Suprapubic skin (tissue), 4 donors: Measurements from ENCODE around the gene BPI. TPM values are rescaled to one million over a fixed set of nuclear protein-coding genes. Genes with fewer than 3 reads are reported as not detected.
"Not testable (repeated sequence)": the region's sequence is repeated elsewhere in the genome, so short reads cannot be mapped to it uniquely, and the experiment has no call there.

Source experiments
- DNase-seq, 2 donors: peaks; one replicate each; pipeline ENCODE4 v3.0.0-alpha.2; 2019; ENCODE audit warnings: low spot score in 2 of 2
- H3K27ac ChIP-seq: fragments of 200-600 bp; sonication (generic); one replicate; pipeline ENCODE4 v1.5.1; 2019
- H3K27me3 ChIP-seq: fragments of 200-600 bp; sonication (generic); one replicate; pipeline ENCODE4 v1.5.1; 2019
- H3K36me3 ChIP-seq: fragments of 200-600 bp; sonication (generic); one replicate; pipeline ENCODE4 v1.5.1; 2019
- H3K4me1 ChIP-seq: fragments of 200-600 bp; sonication (generic); one replicate; pipeline ENCODE4 v1.5.1; 2019
- H3K4me3 ChIP-seq: fragments of 200-600 bp; sonication (generic); one replicate; pipeline ENCODE4 v1.5.1; 2019; ENCODE audit warnings: mild to moderate bottlenecking
- H3K9me3 ChIP-seq: fragments of 200-600 bp; sonication (generic); one replicate; pipeline ENCODE4 v1.5.1; 2019
- EP300 ChIP-seq: sonication (generic); formaldehyde crosslinking; IDR thresholded peaks from one replicate; pipeline ENCODE4 v1.6.1; 2017; ENCODE audit warnings: antibody characterized with exemption
- POLR2A ChIP-seq, 2 donors: fragments of 450-650 bp; IDR thresholded peaks; one replicate each; pipeline ENCODE4 v1.6.1; 2017; ENCODE audit warnings: antibody characterized with exemption in 2 of 2, mild to moderate bottlenecking in 2 of 2, moderate library complexity in 2 of 2
- POLR2AphosphoS5 ChIP-seq, 3 donors: sonication (generic); formaldehyde crosslinking; IDR thresholded peaks; one replicate each; pipeline ENCODE4 v1.6.1; 2017; ENCODE audit warnings: antibody characterized with exemption in 3 of 3
- WGBS: methylation state at CpG from one replicate; pipeline ENCODE4 v1.1.5; 2018; 5-methylcytosine and 5-hydroxymethylcytosine counted together
- total RNA-seq, 4 donors: library from RNA; depleted of rRNA; stranded (reverse); fragments of >200 nt; gene quantifications; one replicate each; pipeline ENCODE4 v1.1.0, GENCODE V29; 2016
- TF ChIP-seq, protein P1 (sequence below), 2 donors: fragments of 200-600 bp in 1 of 2; fragments of 450-650 bp in 1 of 2; sonication (generic) in 1 of 2; IDR thresholded peaks; one replicate each; pipeline ENCODE4 v1.5.1; 2016 to 2019; ENCODE audit warnings: antibody characterized with exemption in 2 of 2, mild to moderate bottlenecking in 1 of 2, moderate library complexity in 1 of 2

BPI gene
- total RNA-seq, 4 donors from 2014 or later: not detected

DNA sequence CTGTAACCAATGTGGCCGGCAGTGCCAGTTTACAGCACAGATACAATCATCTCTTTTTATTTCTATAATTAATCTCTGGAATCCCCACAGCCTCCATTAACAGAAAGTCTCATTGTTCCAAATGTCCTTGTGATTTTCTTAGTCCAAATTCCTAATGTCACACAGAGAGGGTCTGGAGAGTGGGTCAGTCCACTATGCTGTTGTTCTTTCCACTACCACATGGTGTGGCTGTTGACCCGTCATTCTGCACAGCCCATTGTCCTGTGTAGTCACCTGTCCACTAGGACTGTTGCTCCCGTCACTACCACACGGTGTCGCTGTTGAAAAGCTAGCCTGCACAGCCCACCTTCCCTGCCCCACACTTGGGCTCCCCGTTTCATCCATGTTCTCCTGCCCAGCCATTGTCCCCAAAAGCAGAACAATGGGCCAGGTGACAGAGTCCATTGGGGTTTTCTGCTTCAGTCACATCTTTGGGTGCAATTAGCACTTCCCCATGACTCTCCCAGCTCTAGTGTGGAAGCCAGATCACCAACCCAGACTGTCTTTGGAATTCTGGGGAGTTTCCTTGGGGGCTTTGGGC is 33.7 kb downstream of the BPI start:
- 37% methylated on average over 6 of the region's 6 CpGs for WGBS
- H3K9me3 ChIP-seq: peaks cover 5% of the 10 kb centered on the region
- no peaks in the 10 kb centered on the region for H3K4me1 ChIP-seq
- no peak for DNase-seq
- no peak overlapping the region for H3K4me3 ChIP-seq
- H3K27me3 ChIP-seq: peaks cover 30% of the 10 kb centered on the region
- no peaks in the 10 kb centered on the region for H3K36me3 ChIP-seq
- TF ChIP-seq, protein P1, sequence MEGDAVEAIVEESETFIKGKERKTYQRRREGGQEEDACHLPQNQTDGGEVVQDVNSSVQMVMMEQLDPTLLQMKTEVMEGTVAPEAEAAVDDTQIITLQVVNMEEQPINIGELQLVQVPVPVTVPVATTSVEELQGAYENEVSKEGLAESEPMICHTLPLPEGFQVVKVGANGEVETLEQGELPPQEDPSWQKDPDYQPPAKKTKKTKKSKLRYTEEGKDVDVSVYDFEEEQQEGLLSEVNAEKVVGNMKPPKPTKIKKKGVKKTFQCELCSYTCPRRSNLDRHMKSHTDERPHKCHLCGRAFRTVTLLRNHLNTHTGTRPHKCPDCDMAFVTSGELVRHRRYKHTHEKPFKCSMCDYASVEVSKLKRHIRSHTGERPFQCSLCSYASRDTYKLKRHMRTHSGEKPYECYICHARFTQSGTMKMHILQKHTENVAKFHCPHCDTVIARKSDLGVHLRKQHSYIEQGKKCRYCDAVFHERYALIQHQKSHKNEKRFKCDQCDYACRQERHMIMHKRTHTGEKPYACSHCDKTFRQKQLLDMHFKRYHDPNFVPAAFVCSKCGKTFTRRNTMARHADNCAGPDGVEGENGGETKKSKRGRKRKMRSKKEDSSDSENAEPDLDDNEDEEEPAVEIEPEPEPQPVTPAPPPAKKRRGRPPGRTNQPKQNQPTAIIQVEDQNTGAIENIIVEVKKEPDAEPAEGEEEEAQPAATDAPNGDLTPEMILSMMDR (IDR thresholded peaks at IDR 0.05): peak in 1 of 2 donors; percentile 12
- no peak for TF ChIP-seq POLR2A (IDR thresholded peaks at IDR 0.05)
- TF ChIP-seq POLR2AphosphoS5 (IDR thresholded peaks at IDR 0.05): no peak
- TF ChIP-seq EP300: no peak
- H3K27ac ChIP-seq: no peak overlapping the region

- no peak overlapping the region for H3K4me3 ChIP-seq
- H3K4me1 ChIP-seq: no peaks in the 10 kb centered on the region
- peaks cover 5% of the 10 kb centered on the region for H3K9me3 ChIP-seq
- peaks cover 30% of the 10 kb centered on the region for H3K27me3 ChIP-seq
- no peak overlapping the region for H3K27ac ChIP-seq
- H3K36me3 ChIP-seq: no peaks in the 10 kb centered on the region
- DNase-seq: no peak
- no peak for TF ChIP-seq POLR2AphosphoS5 (IDR thresholded peaks at IDR 0.05)
- WGBS: 55% methylated on average over 7 of the region's 7 CpGs
Measured at GRCh38 chr20:38338849-38339520, 35.0 kb downstream of the BPI start.

DNA sequence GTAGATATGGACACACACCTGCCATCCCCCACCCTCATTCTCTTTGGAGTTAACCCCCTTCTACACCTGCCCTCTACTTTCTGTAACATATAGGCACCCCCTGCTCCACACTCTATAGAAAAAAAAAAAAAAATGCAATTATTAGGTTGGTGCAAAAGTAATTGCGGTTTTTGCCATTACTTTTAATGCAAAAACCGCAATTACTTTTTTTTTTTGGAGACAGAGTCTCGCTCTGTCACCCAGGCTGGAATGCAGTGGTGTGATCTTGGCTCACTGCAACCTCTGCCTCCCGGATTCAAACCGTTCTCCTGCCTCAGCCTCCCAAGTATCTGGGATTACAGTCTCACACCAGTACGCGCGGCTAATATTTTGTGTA is 35.6 kb downstream of the BPI start:
- H3K4me3 ChIP-seq, DNase-seq, H3K36me3 ChIP-seq, H3K9me3 ChIP-seq, H3K27ac ChIP-seq, H3K4me1 ChIP-seq: not testable (repeated sequence)
- H3K27me3 ChIP-seq: peaks cover 30% of the 10 kb centered on the region
- WGBS: 89% methylated on average over 8 of the region's 8 CpGs

- H3K27ac ChIP-seq: no peak overlapping the region
- peaks cover 30% of the 10 kb centered on the region for H3K27me3 ChIP-seq
- no peaks in the 10 kb centered on the region for H3K36me3 ChIP-seq
- no peak for DNase-seq
- WGBS: 44% methylated on average over 3 of the region's 3 CpGs
- H3K4me1 ChIP-seq: no peaks in the 10 kb centered on the region
- TF ChIP-seq, protein P1 (IDR thresholded peaks at IDR 0.05): no peak
- TF ChIP-seq POLR2AphosphoS5 (IDR thresholded peaks at IDR 0.05) (no peak), POLR2A (IDR thresholded peaks at IDR 0.05) (no peak), EP300 (no peak)
- H3K4me3 ChIP-seq: no peak overlapping the region
- H3K9me3 ChIP-seq: peaks cover 5% of the 10 kb centered on the region
Measured at GRCh38 chr20:38339997-38340396, 36.0 kb downstream of the BPI start.

DNA sequence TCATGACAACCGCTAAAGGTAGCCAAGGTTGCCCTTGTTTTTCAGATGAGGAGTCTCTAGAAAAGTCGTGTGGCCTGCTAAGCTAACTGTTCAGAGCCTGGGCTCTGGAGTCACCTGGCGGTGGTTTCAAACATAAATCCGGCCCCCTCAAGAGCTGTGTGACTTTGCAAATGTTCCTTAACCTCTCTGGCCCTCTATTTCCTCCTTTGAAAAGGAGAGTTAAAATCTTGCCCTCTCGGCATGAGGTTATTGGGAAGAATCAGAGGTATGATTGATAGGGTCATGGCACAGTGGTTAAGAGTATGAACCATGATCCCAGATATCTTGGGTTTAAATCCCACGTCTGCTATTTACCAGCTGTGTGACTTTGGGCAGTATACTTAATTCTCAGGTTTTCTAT is 36.7 kb downstream of the BPI start:
- 82% methylated on average over 6 of the region's 6 CpGs for WGBS
- peaks cover 25% of the 10 kb centered on the region for H3K27me3 ChIP-seq

DNA sequence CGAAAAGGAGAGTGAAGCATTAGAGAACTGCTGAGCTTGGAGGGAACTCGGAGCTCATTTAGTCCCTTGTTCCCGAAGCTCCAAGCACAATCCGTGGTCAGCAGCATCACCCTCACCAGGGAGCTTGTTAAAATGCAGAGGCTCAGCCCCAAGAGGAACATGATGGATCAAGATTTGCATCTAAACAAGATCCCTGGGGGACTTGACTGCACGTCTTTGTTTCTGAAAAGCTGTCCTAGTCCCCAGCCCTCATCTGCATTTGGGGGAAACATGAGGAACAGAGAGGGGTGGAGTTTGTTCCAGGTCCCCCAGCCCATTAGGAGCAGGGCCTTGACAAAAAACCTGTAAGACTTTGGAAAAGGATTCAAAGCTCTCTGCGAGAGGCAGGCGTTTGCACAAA is 38.3 kb downstream of the BPI start:
- DNase-seq: no peak
- Histone ChIP-seq H3K27ac (no peak overlapping the region), H3K4me3 (no peak overlapping the region), H3K4me1 (no peaks in the 10 kb centered on the region), H3K27me3 (peaks cover 9% of the 10 kb centered on the region), H3K9me3 (peaks cover 5% of the 10 kb centered on the region), H3K36me3 (no peaks in the 10 kb centered on the region)
- 62% methylated on average over 7 of the region's 7 CpGs for WGBS
- TF ChIP-seq, protein P1 (IDR thresholded peaks at IDR 0.05): no peak
- TF ChIP-seq POLR2AphosphoS5 (IDR thresholded peaks at IDR 0.05) (no peak), EP300 (no peak), POLR2A (IDR thresholded peaks at IDR 0.05) (no peak)

More for the DNA sequence above, 36.7 kb downstream of the BPI start:
- Histone ChIP-seq H3K4me3 (no peak overlapping the region), H3K36me3 (no peaks in the 10 kb centered on the region), H3K27ac (no peak overlapping the region), H3K9me3 (peaks cover 5% of the 10 kb centered on the region), H3K4me1 (no peaks in the 10 kb centered on the region)
- TF ChIP-seq EP300 (no peak), POLR2A (IDR thresholded peaks at IDR 0.05) (no peak), POLR2AphosphoS5 (IDR thresholded peaks at IDR 0.05) (no peak)
- TF ChIP-seq, protein P1 (IDR thresholded peaks at IDR 0.05): no peak
- DNase-seq: no peak
